Keratinocyte (primary cell): ENCODE data around the gene RPL13A. TPM values are rescaled to one million over a fixed set of nuclear protein-coding genes. Genes with fewer than 3 reads are reported as not detected.
A peak's percentile ranks its signal among the peaks of the same experiment; 100 is the strongest.

Source experiments
- DNase-seq: peaks from one replicate; pipeline ENCODE4 v3.0.0-alpha.2; 2011; ENCODE audit warnings: low read depth, missing footprints, low spot score
- FAIRE-seq: peaks from 2 replicates; lab custom pipeline; 2011; peaks lifted over from hg19 to GRCh38; lab: Jason Lieb, UNC
- H2AFZ ChIP-seq: 2 replicates; pipeline ENCODE4 v1.6.0; 2012; ENCODE audit warnings: low read length, control low read depth, inconsistent platforms; ENCODE audit not compliant: control insufficient read depth
- H3K27ac ChIP-seq: 2 replicates; pipeline ENCODE4 v1.5.1; 2011; ENCODE audit warnings: low read length; ENCODE audit not compliant: control insufficient read depth, insufficient read depth
- H3K27me3 ChIP-seq: 3 replicates; pipeline ENCODE4 v1.6.0; 2011; ENCODE audit warnings: low read length; ENCODE audit not compliant: control insufficient read depth, insufficient read depth; ENCODE audit errors: extremely low read depth
- H3K36me3 ChIP-seq, 2 experiments: 2 replicates in 1 of 2; 3 replicates in 1 of 2; pipeline ENCODE4 v1.5.1; 2011; ENCODE audit warnings: low read length in 2 of 2, mild to moderate bottlenecking in 1 of 2; ENCODE audit not compliant: control insufficient read depth in 2 of 2, insufficient read depth in 2 of 2; ENCODE audit errors: extremely low read depth in 1 of 2
- H3K4me1 ChIP-seq: 3 replicates; pipeline ENCODE4 v1.5.1; 2011; ENCODE audit warnings: low read length; ENCODE audit not compliant: control insufficient read depth, insufficient read depth; ENCODE audit errors: extremely low read depth
- H3K4me2 ChIP-seq: 3 replicates; pipeline ENCODE4 v1.6.0; 2011; ENCODE audit warnings: low read depth, low read length; ENCODE audit not compliant: control insufficient read depth, insufficient read depth; ENCODE audit errors: extremely low read depth
- H3K4me3 ChIP-seq, 3 experiments: fragments of 200-600 bp in 1 of 3; sonication (generic) in 1 of 3; 2 replicates in 2 of 3; 3 replicates in 1 of 3; pipeline ENCODE4 v1.5.1; 2011 to 2016; ENCODE audit warnings: low read length in 3 of 3, mild to moderate bottlenecking in 3 of 3, control low read depth in 2 of 3, inconsistent platforms in 1 of 3, low read depth in 1 of 3, mixed read lengths in 1 of 3, mixed run types in 1 of 3, moderate library complexity in 1 of 3; ENCODE audit not compliant: control insufficient read depth in 2 of 3, insufficient read depth in 2 of 3; ENCODE audit errors: extremely low read depth in 1 of 3
- H3K79me2 ChIP-seq: 2 replicates; pipeline ENCODE4 v1.6.0; 2012; ENCODE audit warnings: low read length; ENCODE audit not compliant: control insufficient read depth, insufficient read depth
- H3K9ac ChIP-seq: 3 replicates; pipeline ENCODE4 v1.6.0; 2011; ENCODE audit warnings: low read length; ENCODE audit not compliant: control insufficient read depth, insufficient read depth; ENCODE audit errors: extremely low read depth
- H3K9me1 ChIP-seq: 3 replicates; pipeline ENCODE4 v1.6.0; 2011; ENCODE audit warnings: low read length; ENCODE audit not compliant: control insufficient read depth, insufficient read depth; ENCODE audit errors: extremely low read depth
- H3K9me3 ChIP-seq: 2 replicates; pipeline ENCODE4 v1.5.1; 2012; ENCODE audit warnings: low read depth, low read length; ENCODE audit not compliant: control insufficient read depth
- H4K20me1 ChIP-seq: 3 replicates; pipeline ENCODE4 v1.6.0; 2011; ENCODE audit warnings: low read length; ENCODE audit not compliant: control insufficient read depth, insufficient read depth; ENCODE audit errors: extremely low read depth
- EZH2 ChIP-seq: IDR thresholded peaks from one replicate; pipeline ENCODE4 v1.6.1; 2012; ENCODE audit warnings: inconsistent platforms, mild to moderate bottlenecking, low read length, moderate library complexity
- dilution Hi-C: fragments of 300-500 bp; cut with MboI; formaldehyde crosslinking; loops from one replicate; pipeline ENCODE4 v1.7.0; 2020; ENCODE audit warnings: low sequenced_read_pairs; ENCODE audit not compliant: extremely low pct_ligation_motif_present
- polyA plus RNA-seq, 5 experiments: library from polyadenylated mRNA; depleted of rRNA in 3 of 5; stranded (reverse) in 3 of 5; stranded (forward) in 1 of 5; unstranded in 1 of 5; fragments of >200 nt; gene quantifications; 1 replicate in 1 of 5; 2 replicates in 3 of 5; 3 replicates in 1 of 5; pipeline versions ENCODE4 v1.2.1 to v1.2.3, GENCODE V29; 2011 to 2012; ENCODE audit warnings: missing spikeins in 2 of 5, low read depth in 1 of 5, low replicate concordance in 1 of 5
- TF ChIP-seq, protein P1 (sequence below), 3 experiments: IDR thresholded peaks in 1 of 3; conservative IDR thresholded peaks in 1 of 3; optimal IDR thresholded peaks in 1 of 3; 2 replicates in 2 of 3; 3 replicates in 1 of 3; pipeline versions ENCODE3 to v1.5.1; 2011; ENCODE audit warnings: low read length in 3 of 3, mild to moderate bottlenecking in 3 of 3, moderate library complexity in 2 of 3, control low read depth in 1 of 3, inconsistent platforms in 1 of 3; ENCODE audit not compliant: insufficient read depth in 2 of 3; ENCODE audit errors: extremely low read depth in 1 of 3

Gene RPL13A
- polyA plus RNA-seq, 1 donor (not counting 4 experiments of a cell fraction or from before 2014, with no cell fraction given) = 3,383 TPM

- Histone ChIP-seq H3K27ac (no peak overlapping the region), H3K4me2 (no peak overlapping the region), H3K9me1 (peaks cover 4% of the 10 kb centered on the region), H2AFZ (no peak overlapping the region), H3K27me3 (no peaks in the 10 kb centered on the region), H3K36me3 (peaks cover 31 to 59% of the 10 kb centered on the region in 2 experiments), H4K20me1 (peaks cover 29% of the 10 kb centered on the region), H3K4me3 (no peak overlapping the region), H3K9ac (no peak overlapping the region), H3K79me2 (peaks cover 47% of the 10 kb centered on the region), H3K9me3 (no peaks in the 10 kb centered on the region), H3K4me1 (peaks cover 15% of the 10 kb centered on the region)
- FAIRE-seq (no peak), DNase-seq (no peak)
- dilution Hi-C loops = no loop called here
- TF ChIP-seq EZH2 = no peak
- TF ChIP-seq, protein P1, sequence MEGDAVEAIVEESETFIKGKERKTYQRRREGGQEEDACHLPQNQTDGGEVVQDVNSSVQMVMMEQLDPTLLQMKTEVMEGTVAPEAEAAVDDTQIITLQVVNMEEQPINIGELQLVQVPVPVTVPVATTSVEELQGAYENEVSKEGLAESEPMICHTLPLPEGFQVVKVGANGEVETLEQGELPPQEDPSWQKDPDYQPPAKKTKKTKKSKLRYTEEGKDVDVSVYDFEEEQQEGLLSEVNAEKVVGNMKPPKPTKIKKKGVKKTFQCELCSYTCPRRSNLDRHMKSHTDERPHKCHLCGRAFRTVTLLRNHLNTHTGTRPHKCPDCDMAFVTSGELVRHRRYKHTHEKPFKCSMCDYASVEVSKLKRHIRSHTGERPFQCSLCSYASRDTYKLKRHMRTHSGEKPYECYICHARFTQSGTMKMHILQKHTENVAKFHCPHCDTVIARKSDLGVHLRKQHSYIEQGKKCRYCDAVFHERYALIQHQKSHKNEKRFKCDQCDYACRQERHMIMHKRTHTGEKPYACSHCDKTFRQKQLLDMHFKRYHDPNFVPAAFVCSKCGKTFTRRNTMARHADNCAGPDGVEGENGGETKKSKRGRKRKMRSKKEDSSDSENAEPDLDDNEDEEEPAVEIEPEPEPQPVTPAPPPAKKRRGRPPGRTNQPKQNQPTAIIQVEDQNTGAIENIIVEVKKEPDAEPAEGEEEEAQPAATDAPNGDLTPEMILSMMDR (optimal IDR thresholded peaks at IDR 0.05 in 1 of 3, IDR thresholded peaks at IDR 0.05 in 1 of 3, conservative IDR thresholded peaks at IDR 0.05 in 1 of 3; ENCODE audit: extremely low read depth in 1 of 3, insufficient read depth in 2 of 3, low read length in 3 of 3) = no peak
Measured at GRCh38 chr19:49492573-49493405, 5.4 kb downstream of the RPL13A start.

DNA sequence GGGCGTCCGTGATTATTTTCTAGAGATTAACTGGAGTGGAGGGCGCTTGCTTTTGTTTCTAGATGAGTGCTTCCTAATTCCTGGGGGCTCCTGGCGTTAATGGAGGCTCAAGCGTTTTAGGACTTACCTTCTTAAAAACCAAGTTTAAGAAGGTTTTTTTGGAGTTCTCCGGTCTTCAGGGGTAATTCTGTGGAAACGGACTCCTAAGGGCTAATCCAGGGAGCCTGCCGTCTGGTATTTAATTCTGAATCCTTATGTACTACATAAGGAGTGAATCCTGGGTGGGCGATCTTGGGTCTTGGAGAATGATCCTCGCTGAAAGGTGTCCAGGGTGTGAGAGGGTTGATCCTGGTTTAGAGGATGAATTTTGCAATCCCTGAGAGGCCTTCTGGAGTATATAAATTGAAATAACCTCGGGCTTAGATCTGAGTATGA, 9.2 kb downstream of the RPL13A start:
- no peak overlapping the region for H2AFZ ChIP-seq
- H3K9ac ChIP-seq = peak overlapping the region; percentile 99
- dilution Hi-C loops = no loop called here
- FAIRE-seq (no peak), DNase-seq (no peak)
- H3K4me1 ChIP-seq = peaks cover 21% of the 10 kb centered on the region
- no peaks in the 10 kb centered on the region for H3K9me3 ChIP-seq
- peak overlapping the region; percentile 97 for H3K4me2 ChIP-seq
- H3K36me3 ChIP-seq = peaks cover 31 to 47% of the 10 kb centered on the region in 2 experiments
- TF ChIP-seq EZH2 = no peak
- TF ChIP-seq, protein P1 (optimal IDR thresholded peaks at IDR 0.05 in 1 of 3, IDR thresholded peaks at IDR 0.05 in 1 of 3, conservative IDR thresholded peaks at IDR 0.05 in 1 of 3; ENCODE audit: extremely low read depth in 1 of 3, insufficient read depth in 2 of 3, low read length in 3 of 3) = no peak
- H3K9me1 ChIP-seq = peaks cover 4% of the 10 kb centered on the region
- peaks cover 23% of the 10 kb centered on the region for H4K20me1 ChIP-seq
- H3K27ac ChIP-seq = peak overlapping the region; percentile 95
- no peaks in the 10 kb centered on the region for H3K27me3 ChIP-seq
- peak overlapping the region; percentile 86 to 99 (median 86) for H3K4me3 ChIP-seq
- peaks cover 29% of the 10 kb centered on the region for H3K79me2 ChIP-seq
